ENCODE results near the gene FBXL16.
A peak's percentile ranks its signal among the peaks of the same experiment; 100 is the strongest.

FBXL16 gene

DNA sequence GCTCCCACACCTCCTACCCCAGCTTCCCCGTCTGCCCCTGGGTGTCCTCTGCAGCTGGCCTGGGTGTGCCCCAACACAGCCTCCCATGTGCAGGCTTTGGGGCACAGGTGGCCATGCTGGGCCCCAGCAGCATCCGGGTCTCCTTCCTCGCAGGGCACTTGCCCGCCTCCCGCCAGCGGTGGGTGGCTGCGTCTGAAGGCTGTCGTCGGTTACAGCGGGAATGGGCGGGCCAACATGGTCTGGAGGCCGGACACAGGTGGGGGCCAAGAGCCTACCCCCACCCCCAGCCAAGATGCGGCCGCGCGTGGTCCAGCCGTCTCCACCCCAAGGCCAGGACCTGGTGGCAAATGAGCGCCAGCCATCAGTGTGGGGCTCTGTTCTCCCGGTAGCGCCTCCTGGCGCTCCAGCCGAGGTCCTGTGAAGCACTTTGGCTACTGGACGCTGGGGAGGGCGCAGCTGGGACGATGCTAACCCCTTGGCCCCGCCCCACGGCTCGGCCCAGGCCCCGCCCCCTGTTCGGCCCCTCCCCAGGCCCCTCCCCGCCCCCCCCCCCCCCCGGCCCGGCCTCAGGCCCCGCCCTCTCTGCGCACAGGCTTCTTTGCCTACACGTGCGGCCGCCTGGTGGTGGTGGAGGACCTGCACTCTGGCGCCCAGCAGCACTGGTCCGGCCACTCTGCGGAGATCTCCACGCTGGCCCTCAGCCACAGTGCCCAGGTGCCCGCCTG is 45.0 kb downstream of the FBXL16 start:
- DNase-seq (ENCODE audit: low spot score), result peak; percentile 91

DNA sequence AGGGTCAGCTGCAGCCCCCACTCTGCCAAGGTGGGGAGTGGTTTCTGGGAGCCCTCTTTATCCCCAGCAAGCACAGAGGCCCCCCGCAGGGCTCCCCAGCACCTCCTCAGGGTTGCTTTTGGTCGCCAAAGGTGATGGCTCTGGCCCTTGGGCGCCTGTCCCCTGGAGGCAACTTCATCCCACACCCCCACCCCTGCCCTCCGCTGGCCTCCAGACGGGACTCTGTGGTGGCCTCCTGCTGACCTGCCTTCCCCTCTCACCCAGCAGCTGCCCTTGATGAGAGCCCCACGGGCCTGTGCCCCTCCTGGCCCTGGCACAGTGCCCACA is 45.5 kb downstream of the FBXL16 start:
- no peak for DNase-seq (ENCODE audit: low spot score)

DNA sequence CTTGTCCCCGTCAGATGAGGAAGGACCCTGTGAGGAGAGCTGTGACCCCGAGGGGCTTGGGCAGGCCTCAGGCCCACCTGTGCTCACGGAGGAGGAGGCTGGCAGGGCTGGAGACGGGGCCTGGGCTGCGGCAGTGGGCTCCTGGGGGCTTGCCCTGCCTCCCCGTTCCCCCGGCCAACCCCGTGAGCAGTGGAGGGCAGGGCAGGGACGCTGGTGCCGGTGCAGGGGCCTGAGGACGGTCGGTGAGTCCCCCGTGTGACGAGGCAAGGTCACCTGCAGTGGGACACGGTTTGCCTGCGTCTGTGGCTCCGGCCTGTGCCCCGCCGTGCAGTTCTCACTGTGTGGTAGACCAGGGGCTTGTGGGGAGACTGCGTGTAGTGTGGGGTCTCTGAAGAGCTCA is 46.0 kb downstream of the FBXL16 start:
- DNase-seq (ENCODE audit: low spot score), result no peak

DNA sequence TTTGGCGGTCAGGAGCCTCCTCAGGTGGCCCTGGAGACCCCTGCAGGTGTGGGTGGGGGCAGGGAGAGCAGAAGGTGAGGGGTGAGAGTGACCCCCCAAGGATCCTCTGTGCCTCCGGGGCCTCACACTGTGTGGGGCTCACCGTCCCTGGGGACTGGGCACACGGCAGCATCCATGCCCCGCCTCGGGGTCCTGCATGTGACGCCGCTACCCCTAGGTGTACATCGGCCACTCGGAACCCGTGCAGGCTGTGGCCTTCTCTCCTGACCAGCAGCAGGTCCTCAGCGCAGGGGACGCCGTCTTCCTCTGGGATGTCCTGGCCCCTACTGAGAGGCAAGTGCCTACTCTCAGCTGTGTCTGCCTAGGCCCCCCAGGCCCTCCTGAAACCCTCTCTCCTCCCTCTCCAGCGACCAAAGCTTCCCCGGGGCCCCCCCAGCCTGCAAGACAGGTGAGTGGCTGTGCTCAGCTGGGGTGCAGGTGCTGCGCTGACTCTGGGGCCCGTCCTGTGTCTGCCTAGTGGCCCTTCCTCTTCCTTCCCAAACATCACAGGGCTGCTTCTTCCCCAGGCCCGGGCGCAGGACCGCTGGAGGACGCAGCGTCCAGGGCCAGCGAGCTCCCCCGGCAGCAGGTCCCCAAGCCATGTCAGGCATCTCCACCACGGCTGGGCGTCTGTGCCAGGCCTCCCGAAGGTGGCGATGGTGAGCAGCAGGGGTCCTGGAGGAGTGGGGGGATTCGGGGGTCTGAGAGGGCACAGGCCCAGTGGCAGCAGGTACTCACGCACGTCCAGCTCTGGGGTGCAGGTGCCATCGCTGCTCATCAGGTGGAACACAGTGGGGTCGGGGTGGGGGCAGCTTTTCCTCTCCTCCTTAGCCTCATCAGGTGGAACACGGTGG is 46.7 kb downstream of the FBXL16 start:
- DNase-seq (ENCODE audit: low spot score), result no peak

DNA sequence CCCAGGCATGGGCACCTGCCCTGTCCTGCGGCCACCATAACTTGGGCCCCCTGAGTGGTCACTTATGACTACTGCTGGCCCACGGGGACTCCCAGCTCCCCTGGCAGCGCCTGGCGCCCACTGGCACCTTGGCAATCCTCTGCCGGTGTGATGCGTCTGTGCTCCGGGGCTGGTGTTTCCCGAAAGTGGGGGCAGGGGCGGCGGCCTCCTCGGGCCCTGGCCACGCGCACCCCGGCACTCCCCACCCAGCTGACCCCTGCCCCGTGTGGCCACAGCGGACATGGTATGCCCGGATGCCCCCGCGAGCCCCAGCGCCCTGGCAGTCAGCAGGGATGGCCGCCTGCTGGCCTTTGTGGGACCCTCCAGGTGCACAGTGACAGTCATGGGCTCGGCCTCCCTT is 48.1 kb downstream of the FBXL16 start:
- DNase-seq (ENCODE audit: low spot score), result no peak

DNA sequence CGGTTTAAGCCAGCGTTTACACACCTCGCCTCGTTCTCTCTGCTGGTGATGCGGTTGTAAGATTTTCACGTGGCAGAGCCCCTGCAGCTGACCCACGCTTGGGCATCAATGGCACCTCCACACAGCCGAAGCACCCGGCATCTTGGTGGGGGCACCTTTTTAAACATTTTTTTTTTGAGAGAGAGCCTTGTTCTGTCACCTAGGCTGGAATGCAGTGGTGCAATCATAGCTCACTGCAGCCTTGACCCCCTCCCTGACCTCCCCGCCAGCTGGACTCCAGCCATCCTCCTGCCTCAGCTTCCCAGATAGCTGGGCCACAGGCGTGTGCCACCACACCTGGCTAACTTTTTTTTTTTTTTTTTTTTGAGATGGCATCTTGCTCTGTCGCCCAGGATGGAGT is 51.6 kb downstream of the FBXL16 start:
- DNase-seq (ENCODE audit: low spot score), result no peak

DNA sequence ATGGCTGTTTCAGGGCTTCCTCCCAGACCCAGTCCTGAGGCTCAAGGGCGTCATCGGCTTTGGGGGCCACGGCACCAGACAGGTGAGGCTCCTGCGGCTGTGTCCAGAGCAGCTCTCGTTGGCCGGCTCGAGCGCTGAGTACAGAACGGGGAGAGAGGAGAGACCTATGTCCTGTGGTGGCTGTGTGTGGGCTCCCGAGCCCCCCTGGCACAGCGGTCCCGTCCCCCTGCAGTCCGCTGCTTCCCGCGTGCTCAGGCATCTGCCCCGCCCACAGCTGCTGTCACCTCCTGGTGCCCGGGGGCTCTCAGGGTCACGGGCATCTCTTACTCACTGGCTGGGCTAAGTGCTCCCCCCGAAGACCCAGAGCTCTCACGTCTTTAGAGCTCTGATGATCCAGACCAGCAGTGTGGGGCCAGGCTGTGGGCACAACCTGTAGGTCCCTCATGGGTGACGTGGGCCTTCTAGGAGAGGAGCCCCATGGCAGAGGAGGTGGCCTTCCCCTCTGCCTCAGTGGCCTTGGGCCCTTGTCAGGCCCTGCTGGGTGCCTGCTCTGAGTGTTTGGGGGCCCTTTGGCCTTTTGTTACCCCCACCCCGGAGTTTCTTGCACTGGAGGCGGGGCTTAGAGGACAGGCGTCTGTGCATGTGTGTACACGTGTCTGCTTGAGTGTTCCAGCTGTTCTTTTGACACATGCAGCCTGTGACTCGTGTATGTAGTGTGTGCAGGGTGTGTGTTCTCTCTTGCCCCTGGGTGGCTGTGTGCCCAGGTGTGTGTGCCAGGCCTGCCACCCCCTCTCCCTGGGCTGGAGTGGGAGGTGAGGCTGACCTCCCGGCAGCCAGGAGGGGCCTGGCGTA is 52.9 kb downstream of the FBXL16 start:
- no peak for DNase-seq (ENCODE audit: low spot score)

DNA sequence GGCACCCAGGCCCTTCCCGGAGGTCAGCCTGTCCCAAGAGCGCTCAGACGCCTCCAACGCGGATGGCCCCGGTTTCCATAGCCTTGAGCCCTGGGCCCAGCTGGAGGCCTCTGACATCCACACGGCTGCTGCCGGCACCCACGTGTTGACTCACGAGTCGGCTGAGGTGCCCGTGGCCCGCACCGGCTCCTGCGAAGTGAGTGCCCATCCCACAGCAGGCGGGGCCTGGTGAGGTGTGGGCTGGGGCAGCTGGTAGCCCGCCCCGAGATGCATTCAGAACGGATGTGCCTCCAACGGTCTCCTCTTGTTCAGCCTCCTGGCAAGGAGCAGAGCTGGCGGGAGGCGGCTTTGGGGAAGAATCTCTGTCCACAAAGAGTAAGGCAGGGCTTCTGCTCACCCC is 53.8 kb downstream of the FBXL16 start:
- no peak for DNase-seq (ENCODE audit: low spot score)

DNA sequence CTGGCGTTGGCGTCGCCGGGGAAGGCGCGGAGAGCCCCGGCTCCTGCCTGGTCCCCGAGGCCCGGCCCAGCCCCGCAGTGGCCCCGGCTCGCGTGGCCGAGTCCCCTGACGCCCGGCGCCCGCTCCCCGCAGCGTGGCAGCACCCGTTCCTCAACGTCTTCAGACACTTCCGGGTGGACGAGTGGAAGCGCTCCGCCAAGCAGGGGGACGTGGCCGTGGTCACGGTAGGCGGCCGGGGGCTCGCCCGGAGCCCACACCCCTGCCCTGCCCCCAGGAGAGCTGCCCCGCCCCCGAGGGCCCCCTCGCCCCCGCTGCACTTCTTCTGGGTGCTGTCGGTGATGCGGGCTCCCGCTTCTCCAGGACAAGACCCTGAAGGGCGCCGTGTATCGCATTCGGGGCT is 56.0 kb downstream of the FBXL16 start:
- no peak for DNase-seq (ENCODE audit: low spot score)

DNA sequence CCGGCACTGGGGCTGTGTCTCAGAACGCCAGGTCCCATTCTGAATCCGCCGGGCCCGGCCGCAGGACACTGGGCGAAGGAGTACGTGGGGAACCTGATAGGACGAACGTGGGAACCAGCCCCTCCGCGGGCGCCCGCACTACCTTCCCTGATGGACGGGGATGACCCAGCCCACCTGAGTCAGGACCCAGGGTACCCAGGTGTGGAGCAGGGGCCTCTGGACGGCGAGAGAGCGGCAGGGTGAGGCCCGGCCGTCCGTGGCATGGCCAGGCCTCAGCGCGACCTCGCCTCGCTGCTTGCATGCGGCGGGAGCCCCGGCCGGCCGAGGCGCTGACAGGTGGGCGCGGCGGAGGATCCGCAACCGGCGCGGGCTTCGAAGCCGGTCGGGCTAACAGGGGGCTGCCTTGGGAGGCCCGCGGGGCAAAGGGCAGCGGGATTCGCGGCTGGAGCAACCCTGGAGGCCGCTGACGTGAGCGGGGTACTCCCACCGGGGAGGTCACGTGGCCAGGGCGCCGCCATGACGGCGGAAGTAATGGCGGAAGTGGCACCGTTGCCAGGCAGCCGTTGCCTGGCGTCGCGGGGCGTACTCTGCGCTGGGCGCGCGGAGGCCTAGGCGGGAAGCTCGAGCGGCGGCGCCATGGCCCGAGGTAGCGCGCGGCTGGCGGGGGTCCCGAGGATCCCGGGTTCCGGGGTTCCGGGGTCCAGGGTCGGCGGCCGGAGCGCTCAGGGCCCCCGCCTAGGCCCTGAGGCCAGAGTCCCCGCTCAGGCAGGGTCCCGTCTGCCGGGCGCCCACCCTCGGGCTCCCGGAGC is 56.6 kb downstream of the FBXL16 start, which contains the start of gene WDR90:
Gene WDR90, plus strand, starts transcription at position 585 of the 809 bp plus-strand sequence. Its CDS starts 52 bp downstream, at position 637.
- peak; percentile 91 for DNase-seq (ENCODE audit: low spot score)

DNA sequence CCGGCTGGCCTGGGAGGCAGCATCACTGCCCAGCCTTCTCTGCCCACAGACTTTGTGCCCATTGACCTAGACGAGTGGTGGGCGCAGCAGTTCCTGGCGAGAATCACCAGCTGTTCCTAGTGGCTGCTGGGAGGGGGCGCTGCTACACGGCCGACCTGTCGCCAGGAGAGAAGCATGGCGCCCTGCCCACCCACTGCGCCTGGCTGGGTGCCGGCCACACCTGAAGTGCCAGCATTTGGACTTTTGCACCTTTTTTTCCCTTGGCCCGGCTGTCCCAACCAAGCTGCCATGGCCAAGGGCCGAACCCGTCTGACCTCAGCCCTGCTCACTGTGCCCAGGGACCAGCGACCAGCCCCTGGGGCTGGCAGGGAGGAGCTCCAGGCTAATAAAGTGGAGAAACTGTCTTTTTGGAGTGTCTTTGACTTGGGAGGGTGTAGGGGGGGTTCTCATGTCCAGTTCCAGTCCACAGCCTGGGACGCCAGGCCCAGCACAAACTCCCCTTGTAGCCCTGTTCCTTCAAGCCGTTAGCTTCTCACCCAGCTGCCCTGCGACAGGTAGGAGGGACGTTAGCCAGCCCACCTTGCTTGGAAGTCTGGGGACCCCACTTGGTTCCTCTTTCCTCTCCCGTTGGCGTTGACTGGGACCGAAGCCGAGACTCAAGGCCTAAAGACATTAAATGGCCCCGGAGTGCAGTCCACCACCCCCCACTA is 57.4 kb downstream of the FBXL16 start:
- DNase-seq (ENCODE audit: low spot score), result no peak

DNA sequence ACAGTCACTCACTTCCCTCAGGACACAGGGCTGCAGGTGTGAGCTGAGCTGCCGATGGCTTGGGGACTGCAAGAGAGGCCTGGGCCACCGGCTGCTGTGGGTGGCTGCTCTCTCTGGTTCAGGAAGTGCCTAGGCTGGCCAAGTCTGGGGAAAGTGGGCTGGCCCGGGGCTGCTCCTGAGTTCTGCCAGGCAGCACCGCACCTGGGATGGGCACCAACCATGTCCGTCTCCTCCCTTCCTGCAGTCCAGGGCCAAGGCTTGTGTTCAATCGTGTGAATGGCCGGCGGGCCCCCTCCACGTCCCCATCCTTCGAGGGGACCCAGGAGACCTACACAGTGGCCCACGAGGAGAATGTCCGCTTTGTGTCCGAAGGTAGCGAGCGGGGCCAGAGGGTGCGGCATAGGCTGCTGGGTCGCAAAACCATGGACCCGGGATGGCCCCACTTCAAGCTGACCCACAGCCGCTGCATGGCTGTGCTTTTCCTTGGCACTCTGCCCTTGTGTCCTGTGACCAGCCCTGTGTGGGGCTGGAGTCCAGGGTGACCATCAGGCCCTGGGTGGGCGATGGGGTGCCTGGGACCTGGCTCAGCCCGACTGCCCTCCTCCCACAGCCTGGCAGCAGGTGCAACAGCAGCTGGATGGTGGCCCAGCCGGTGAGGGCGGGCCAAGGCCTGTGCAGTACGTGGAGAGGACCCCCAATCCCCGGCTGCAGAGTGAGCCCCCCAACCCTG is 58.3 kb downstream of the FBXL16 start:
- DNase-seq (ENCODE audit: low spot score), result no peak

DNA sequence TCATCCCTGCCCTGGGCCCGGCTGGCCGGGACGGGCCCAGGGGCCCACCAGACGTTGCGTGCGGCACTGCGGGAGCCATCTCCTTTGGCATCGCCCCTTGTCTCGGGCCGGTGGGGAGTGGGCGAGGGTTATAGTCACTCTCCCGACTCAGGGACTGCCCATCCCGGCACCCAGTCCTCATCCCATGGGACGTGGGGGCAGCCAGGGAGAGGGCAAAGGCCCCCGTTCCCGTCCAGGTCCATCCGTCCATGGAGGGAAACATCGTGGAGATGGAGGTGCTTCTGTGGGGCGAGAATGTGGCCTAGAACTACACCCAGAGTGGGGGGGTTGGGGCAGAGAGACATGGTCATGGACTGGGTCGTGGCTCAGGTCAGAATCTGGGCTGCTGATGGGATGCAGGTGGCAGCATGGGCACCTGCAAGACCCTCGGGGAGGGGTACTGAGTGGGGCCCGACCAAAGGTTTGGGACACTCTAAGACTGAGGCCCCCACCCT is 58.9 kb downstream of the FBXL16 start:
- DNase-seq (ENCODE audit: low spot score), result no peak

DNA sequence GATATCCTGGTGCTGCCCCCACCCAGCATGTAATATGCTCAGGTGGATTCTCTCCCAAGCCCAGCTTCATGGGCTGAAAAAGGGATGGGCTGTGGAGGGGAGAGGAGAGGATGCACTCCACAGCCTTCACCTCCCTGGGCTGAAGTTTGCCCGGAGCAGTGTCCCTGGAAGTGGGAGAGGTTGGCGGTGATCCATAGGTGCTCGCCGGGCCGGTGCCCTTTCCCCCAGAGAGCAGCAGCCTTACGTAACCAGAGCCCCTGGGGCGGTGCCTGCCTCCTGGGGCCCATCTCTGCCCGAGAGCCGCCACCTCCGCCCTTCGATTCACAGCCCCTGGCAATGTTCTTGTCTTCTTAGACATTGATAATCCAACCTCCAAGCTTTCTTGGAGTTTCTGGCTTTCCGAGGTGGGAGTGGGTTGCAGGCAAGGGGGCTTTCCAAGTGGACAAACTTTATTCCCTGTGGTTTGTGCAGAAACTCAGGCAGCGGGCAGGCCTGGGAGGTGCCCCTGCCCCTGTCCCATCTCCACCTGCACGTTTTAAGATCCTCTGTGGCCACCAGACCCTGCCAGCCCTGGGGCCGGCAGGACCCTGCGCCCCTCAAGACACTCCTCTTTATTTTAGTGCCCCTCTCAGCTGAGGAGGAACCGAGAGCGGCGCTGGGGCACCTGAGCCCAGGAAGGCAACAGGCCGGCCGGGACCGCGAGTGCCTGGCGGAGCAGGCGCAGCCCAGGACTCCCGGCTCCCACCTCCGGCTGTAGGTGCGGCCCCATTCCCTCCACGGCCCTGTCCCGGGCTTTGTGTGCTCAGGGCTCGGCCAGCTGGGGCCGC is 59.5 kb downstream of the FBXL16 start:
- no peak for DNase-seq (ENCODE audit: low spot score)

DNA sequence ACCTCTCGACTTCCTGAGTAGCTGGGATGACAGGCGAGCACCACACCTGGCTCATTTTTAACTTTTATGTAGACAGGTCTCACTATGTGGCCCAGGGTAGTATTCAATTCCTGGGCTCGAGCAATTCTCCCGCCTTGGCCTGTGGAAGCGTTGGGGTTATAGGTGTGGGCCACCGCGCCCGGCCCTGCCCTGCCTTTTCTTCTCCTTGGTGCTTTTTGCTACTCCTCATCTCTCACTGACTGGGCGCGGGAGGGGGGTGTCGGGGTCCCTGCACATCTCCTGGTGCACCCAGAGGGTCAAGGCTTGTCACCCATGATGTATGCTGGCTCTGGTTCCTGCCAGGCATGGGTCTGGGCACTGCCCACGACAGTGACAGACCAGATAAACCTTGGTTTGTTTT is 61.0 kb downstream of the FBXL16 start:
- DNase-seq (ENCODE audit: low spot score), result no peak

DNA sequence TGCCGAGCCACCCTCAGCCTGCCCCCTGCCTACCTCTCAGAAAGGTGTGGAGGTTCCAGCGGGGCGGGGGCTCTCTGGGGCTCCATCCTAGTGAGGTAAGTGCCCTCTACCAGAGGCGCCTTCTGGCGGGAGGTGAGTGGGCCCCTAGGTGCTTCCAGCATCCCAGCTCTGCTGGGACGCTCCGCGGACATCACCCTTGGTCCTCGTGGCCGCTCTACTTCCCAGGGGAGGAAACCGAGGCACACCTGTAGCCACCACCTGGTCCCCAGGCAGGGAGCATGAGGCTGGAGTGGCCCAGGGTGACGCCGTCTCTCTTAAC is 62.6 kb downstream of the FBXL16 start:
- DNase-seq (ENCODE audit: low spot score), result no peak
